Hepatocyte (in vitro differentiated cells): ENCODE results near the gene GFY. TPM values are rescaled to one million over a fixed set of nuclear protein-coding genes. Genes with fewer than 3 reads are reported as not detected.
A peak's percentile ranks its signal among the peaks of the same experiment; 100 is the strongest.

Experiments used
- DNase-seq: peaks from one replicate; pipeline ENCODE4 v3.0.0-alpha.2; 2016; ENCODE audit warnings: low spot score
- H2AFZ ChIP-seq: fragments of 200-600 bp; sonication (generic); 2 replicates; pipeline ENCODE4 v1.6.0; 2016; ENCODE audit warnings: antibody characterized with exemption, mild to moderate bottlenecking
- H3K27ac ChIP-seq: fragments of 200-600 bp; sonication (generic); 2 replicates; pipeline ENCODE4 v1.5.1; 2016; ENCODE audit warnings: mild to moderate bottlenecking
- H3K27me3 ChIP-seq: fragments of 200-600 bp; sonication (generic); 2 replicates; pipeline ENCODE4 v1.6.1; 2016
- H3K36me3 ChIP-seq: fragments of 200-600 bp; sonication (generic); replicated peaks from 2 replicates; pipeline ENCODE4 v1.5.1; 2016; ENCODE audit warnings: low read depth; ENCODE audit not compliant: insufficient read depth
- H3K4me1 ChIP-seq: fragments of 200-600 bp; sonication (generic); 2 replicates; pipeline ENCODE4 v1.5.1; 2016; ENCODE audit warnings: mild to moderate bottlenecking, moderate library complexity; ENCODE audit not compliant: insufficient read depth
- H3K4me2 ChIP-seq: fragments of 200-600 bp; sonication (generic); 2 replicates; pipeline ENCODE4 v1.6.0; 2016
- H3K4me3 ChIP-seq: fragments of 200-600 bp; sonication (generic); 2 replicates; pipeline ENCODE4 v1.5.1; 2016; ENCODE audit warnings: mild to moderate bottlenecking
- H3K79me2 ChIP-seq: fragments of 200-600 bp; sonication (generic); 2 replicates; pipeline ENCODE4 v1.6.0; 2017; ENCODE audit warnings: mild to moderate bottlenecking
- H3K9me2 ChIP-seq: fragments of 200-600 bp; sonication (generic); replicated peaks from 2 replicates; pipeline ENCODE4 v1.6.0; 2017; ENCODE audit warnings: mild to moderate bottlenecking; ENCODE audit not compliant: insufficient read depth
- H3K9me3 ChIP-seq: fragments of 200-600 bp; sonication (generic); 2 replicates; pipeline ENCODE4 v1.5.1; 2016; ENCODE audit warnings: low read depth, mild to moderate bottlenecking
- H4K20me1 ChIP-seq: fragments of 200-600 bp; sonication (generic); 2 replicates; pipeline ENCODE4 v1.6.0; 2016; ENCODE audit warnings: mild to moderate bottlenecking; ENCODE audit not compliant: insufficient read depth, poor library complexity, severe bottlenecking
- EZH2 ChIP-seq: fragments of 200-600 bp; sonication (generic); IDR thresholded peaks from 2 replicates; pipeline ENCODE4 v1.6.1; 2016; ENCODE audit warnings: antibody characterized with exemption, mild to moderate bottlenecking, borderline replicate concordance
- EZH2phosphoT487 ChIP-seq: fragments of 200-600 bp; sonication (generic); IDR thresholded peaks from one replicate; pipeline ENCODE4 v1.6.1; 2018; ENCODE audit warnings: antibody characterized with exemption, mild to moderate bottlenecking, low read depth, moderate library complexity; ENCODE audit not compliant: unreplicated experiment, severe bottlenecking
- WGBS: methylation state at CpG from one replicate; pipeline ENCODE4 v1.1.6; 2016; ENCODE audit warnings: low lambda C conversion rate; ENCODE audit errors: missing lambda C conversion rate; 5-methylcytosine and 5-hydroxymethylcytosine counted together
- polyA plus RNA-seq: library from polyadenylated mRNA; unstranded; fragments of >200 nt; fragmentation: Nextera tagmentation; extraction: Ambion mirVana; gene quantifications from 2 replicates; pipeline ENCODE4 v1.2.1, GENCODE V29; 2016
- total RNA-seq: library from RNA; depleted of rRNA; stranded (reverse); fragments of >200 nt; gene quantifications from 2 replicates; pipeline ENCODE4 v1.2.3, GENCODE V29; 2014
- TF ChIP-seq, protein P1 (sequence below): fragments of 200-600 bp; sonication (generic); IDR thresholded peaks from 2 replicates; pipeline ENCODE4 v1.5.1; 2016; ENCODE audit warnings: antibody characterized with exemption, mild to moderate bottlenecking; ENCODE audit not compliant: poor library complexity

The GFY gene
- total and polyA plus RNA-seq, 2 experiments from 2014 or later = not detected

GRCh38 chr19:49473868-49474541, 48.8 kb downstream of the GFY start, which contains the start of gene FLT3LG:
FLT3LG (plus strand) TSS chr19:49474215; CDS start chr19:49474640, 425 bp downstream.
- peak within 1 kb of the TSS; percentile 32 for H3K27ac ChIP-seq
- H3K4me1 ChIP-seq = peaks cover 4% of the 10 kb centered on the region
- H2AFZ ChIP-seq = peak within 1 kb of the TSS; percentile 86
- peak within 1 kb of the TSS; percentile 84 for H3K4me3 ChIP-seq
- no peaks in the 10 kb centered on the region for H3K27me3 ChIP-seq
- WGBS = 13% methylated on average over 31 of the region's 33 CpGs
- no peaks in the 10 kb centered on the region for H3K36me3 ChIP-seq
- H4K20me1 ChIP-seq = no peaks in the 10 kb centered on the region
- DNase-seq = peak; percentile 85
- no peaks in the 10 kb centered on the region for H3K9me2 ChIP-seq
- H3K79me2 ChIP-seq = no peaks in the 10 kb centered on the region
- peak within 1 kb of the TSS; percentile 92 for H3K4me2 ChIP-seq
- TF ChIP-seq EZH2phosphoT487 = no peak
- TF ChIP-seq, protein P1, sequence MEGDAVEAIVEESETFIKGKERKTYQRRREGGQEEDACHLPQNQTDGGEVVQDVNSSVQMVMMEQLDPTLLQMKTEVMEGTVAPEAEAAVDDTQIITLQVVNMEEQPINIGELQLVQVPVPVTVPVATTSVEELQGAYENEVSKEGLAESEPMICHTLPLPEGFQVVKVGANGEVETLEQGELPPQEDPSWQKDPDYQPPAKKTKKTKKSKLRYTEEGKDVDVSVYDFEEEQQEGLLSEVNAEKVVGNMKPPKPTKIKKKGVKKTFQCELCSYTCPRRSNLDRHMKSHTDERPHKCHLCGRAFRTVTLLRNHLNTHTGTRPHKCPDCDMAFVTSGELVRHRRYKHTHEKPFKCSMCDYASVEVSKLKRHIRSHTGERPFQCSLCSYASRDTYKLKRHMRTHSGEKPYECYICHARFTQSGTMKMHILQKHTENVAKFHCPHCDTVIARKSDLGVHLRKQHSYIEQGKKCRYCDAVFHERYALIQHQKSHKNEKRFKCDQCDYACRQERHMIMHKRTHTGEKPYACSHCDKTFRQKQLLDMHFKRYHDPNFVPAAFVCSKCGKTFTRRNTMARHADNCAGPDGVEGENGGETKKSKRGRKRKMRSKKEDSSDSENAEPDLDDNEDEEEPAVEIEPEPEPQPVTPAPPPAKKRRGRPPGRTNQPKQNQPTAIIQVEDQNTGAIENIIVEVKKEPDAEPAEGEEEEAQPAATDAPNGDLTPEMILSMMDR = peak; percentile 98
- TF ChIP-seq EZH2 = no peak
- no peaks in the 10 kb centered on the region for H3K9me3 ChIP-seq

DNA sequence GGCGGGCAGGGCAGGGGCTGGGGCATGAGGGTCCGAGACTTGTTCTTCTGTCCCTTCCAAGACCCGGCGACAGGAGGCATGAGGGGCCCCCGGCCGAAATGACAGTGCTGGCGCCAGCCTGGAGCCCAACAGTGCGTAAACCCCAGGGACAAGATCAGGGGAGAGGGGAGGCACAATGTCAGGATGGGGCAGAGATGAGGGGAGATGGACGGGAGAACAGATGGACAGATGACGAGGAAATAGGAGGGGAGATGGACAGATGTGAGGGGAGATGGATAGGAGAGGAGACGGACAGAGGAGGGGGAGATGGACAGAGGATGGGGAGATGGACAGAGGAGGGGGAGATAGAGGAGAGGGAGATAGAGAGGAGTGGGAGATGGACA, 49.3 kb downstream of the GFY start:
- Histone ChIP-seq H3K79me2 (no peaks in the 10 kb centered on the region), H3K27ac (no peak overlapping the region), H4K20me1 (no peaks in the 10 kb centered on the region), H3K9me3 (no peaks in the 10 kb centered on the region), H3K4me3 (peak overlapping the region; percentile 84), H2AFZ (peak overlapping the region; percentile 86), H3K9me2 (no peaks in the 10 kb centered on the region), H3K27me3 (no peaks in the 10 kb centered on the region), H3K4me1 (peaks cover 4% of the 10 kb centered on the region), H3K4me2 (peak overlapping the region; percentile 92), H3K36me3 (no peaks in the 10 kb centered on the region)
- DNase-seq = peak; percentile 6
- 37% methylated on average over 10 of the region's 11 CpGs for WGBS
- TF ChIP-seq EZH2 (no peak), EZH2phosphoT487 (no peak)
- TF ChIP-seq, protein P1 = no peak

GRCh38 chr19:49475191-49475917, 50.2 kb downstream of the GFY start:
- no peaks in the 10 kb centered on the region for H4K20me1 ChIP-seq
- 77% methylated on average over 9 of the region's 15 CpGs for WGBS
- no peaks in the 10 kb centered on the region for H3K79me2 ChIP-seq
- DNase-seq = no peak
- no peak overlapping the region for H2AFZ ChIP-seq
- no peaks in the 10 kb centered on the region for H3K9me3 ChIP-seq
- H3K4me1 ChIP-seq = peaks cover 4% of the 10 kb centered on the region
- no peak overlapping the region for H3K4me2 ChIP-seq
- no peaks in the 10 kb centered on the region for H3K36me3 ChIP-seq
- H3K9me2 ChIP-seq = no peaks in the 10 kb centered on the region
- no peak overlapping the region for H3K27ac ChIP-seq
- TF ChIP-seq EZH2 (no peak), EZH2phosphoT487 (no peak)
- TF ChIP-seq, protein P1 = no peak
- H3K4me3 ChIP-seq = no peak overlapping the region
- H3K27me3 ChIP-seq = no peaks in the 10 kb centered on the region
